HL-60 (cell line): ENCODE results near the gene GALNT9.

Source experiments
- DNase-seq, 2 experiments: peaks; one replicate each; pipeline ENCODE4 v3.0.0-alpha.2; 2010 to 2020; ENCODE audit warnings: low read depth in 1 of 2, low spot score in 1 of 2
- H3K27ac ChIP-seq: fragments of 250-450 bp; sonication (Bioruptor Pico); replicated peaks from 2 replicates; pipeline ENCODE4 v1.5.1; 2020; ENCODE audit warnings: mild to moderate bottlenecking, moderate library complexity
- H3K27me3 ChIP-seq: fragments of 250-450 bp; sonication (Bioruptor Pico); 2 replicates; pipeline ENCODE4 v1.5.1; 2021; ENCODE audit warnings: mild to moderate bottlenecking, moderate library complexity; ENCODE audit not compliant: insufficient read depth, poor library complexity, severe bottlenecking
- H3K4me3 ChIP-seq: replicated peaks from 2 replicates; pipeline ENCODE4 v1.5.1; 2011; ENCODE audit warnings: mild to moderate bottlenecking, control low read depth, low read length; ENCODE audit not compliant: insufficient read depth
- CTCF ChIP-seq: IDR thresholded peaks from one replicate; pipeline ENCODE4 v1.5.1; 2011; ENCODE audit warnings: low read length, control low read depth, inconsistent platforms; ENCODE audit not compliant: insufficient read depth
- GABPA ChIP-seq: IDR thresholded peaks from 2 replicates; pipeline ENCODE4 v1.6.1; 2012; ENCODE audit warnings: low read depth
- POLR2AphosphoS5 ChIP-seq: IDR thresholded peaks from 2 replicates; pipeline ENCODE4 v1.6.1; 2012; ENCODE audit warnings: low read depth
- REST ChIP-seq: IDR thresholded peaks from 2 replicates; pipeline ENCODE4 v1.6.1; 2012; ENCODE audit warnings: low read depth; ENCODE audit not compliant: insufficient replicate concordance
- SPI1 ChIP-seq: IDR thresholded peaks from 2 replicates; pipeline ENCODE4 v1.6.1; 2012; ENCODE audit warnings: low read depth, mild to moderate bottlenecking, borderline replicate concordance

Gene GALNT9

GRCh38 chr12:132340266-132341035, 11.1 kb upstream of the GALNT9 start:
- TF ChIP-seq POLR2AphosphoS5 (no peak), GABPA (no peak), CTCF (no peak), SPI1 (no peak), REST (no peak)
- Histone ChIP-seq H3K27ac (no peak overlapping the region), H3K27me3 (peaks cover 2% of the 10 kb centered on the region), H3K4me3 (no peak overlapping the region)
- DNase-seq: no peak

GRCh38 chr12:132339856-132340255, 10.5 kb upstream of the GALNT9 start:
- no peak overlapping the region for H3K4me3 ChIP-seq
- no peak overlapping the region for H3K27ac ChIP-seq
- H3K27me3 ChIP-seq: peaks cover 2% of the 10 kb centered on the region
- TF ChIP-seq SPI1: no peak
- TF ChIP-seq CTCF: no peak
- TF ChIP-seq GABPA: no peak
- TF ChIP-seq POLR2AphosphoS5: no peak
- no peak for TF ChIP-seq REST
- DNase-seq: no peak

GRCh38 chr12:132338781-132339180, 9.4 kb upstream of the GALNT9 start:
- TF ChIP-seq CTCF: no peak
- no peak for TF ChIP-seq POLR2AphosphoS5
- no peak for TF ChIP-seq REST
- no peak for TF ChIP-seq GABPA

More at GRCh38 chr12:132338781-132339180, 9.4 kb upstream of the GALNT9 start:
- Histone ChIP-seq H3K4me3 (no peak overlapping the region), H3K27me3 (peaks cover 2% of the 10 kb centered on the region), H3K27ac (no peak overlapping the region)
- DNase-seq: no peak
